SK-N-SH treated with all-trans-retinoic acid at 6 μM for 48 hours (cell line): ENCODE data around the gene PIM3.

ENCODE experiments used
- ARNTL ChIP-seq: fragments of 450-650 bp; formaldehyde crosslinking; IDR thresholded peaks from 2 replicates; pipeline ENCODE4 v1.5.0; 2020; ENCODE audit warnings: low read depth, mild to moderate bottlenecking, moderate library complexity, borderline replicate concordance
- CREB5 ChIP-seq: fragments of 250-450 bp; sonication (Bioruptor Pico); IDR thresholded peaks from 2 replicates; pipeline ENCODE4 v1.5.1; 2020; ENCODE audit warnings: low read depth, mild to moderate bottlenecking, moderate library complexity
- OSR1 ChIP-seq: fragments of 250-450 bp; sonication (Bioruptor Pico); IDR thresholded peaks from 2 replicates; pipeline ENCODE4 v1.8.0; 2022; ENCODE audit warnings: moderate library complexity, mild to moderate bottlenecking, inconsistent platforms
- PPARA ChIP-seq: fragments of 250-450 bp; sonication (Bioruptor Pico); IDR thresholded peaks from 2 replicates; pipeline ENCODE4 v1.5.0; 2020; ENCODE audit warnings: mild to moderate bottlenecking, borderline replicate concordance
- RARB ChIP-seq: fragments of 250-450 bp; sonication (Bioruptor Pico); IDR thresholded peaks from 2 replicates; pipeline ENCODE4 v1.8.0; 2021; ENCODE audit warnings: mild to moderate bottlenecking, moderate library complexity
- SNAI2 ChIP-seq: fragments of 250-450 bp; sonication (Bioruptor Pico); IDR thresholded peaks from 2 replicates; pipeline ENCODE4 v1.5.0; 2020; ENCODE audit warnings: mild to moderate bottlenecking, moderate library complexity
- TCF4 ChIP-seq: fragments of 250-450 bp; sonication (Bioruptor Pico); IDR thresholded peaks from 2 replicates; pipeline ENCODE4 v1.8.0; 2021; ENCODE audit warnings: mild to moderate bottlenecking, moderate library complexity, borderline replicate concordance
- TOX ChIP-seq: fragments of 250-450 bp; sonication (Bioruptor Pico); IDR thresholded peaks from 2 replicates; pipeline ENCODE4 v1.8.0; 2021; ENCODE audit warnings: mild to moderate bottlenecking, moderate library complexity, borderline replicate concordance
- TSHZ2 ChIP-seq: fragments of 250-450 bp; sonication (Bioruptor Pico); IDR thresholded peaks from 2 replicates; pipeline ENCODE4 v1.5.0; 2020; ENCODE audit warnings: mild to moderate bottlenecking, moderate library complexity
- ZC3H10 ChIP-seq: fragments of 250-450 bp; sonication (Bioruptor Pico); IDR thresholded peaks from 2 replicates; pipeline ENCODE4 v1.5.1; 2021; ENCODE audit warnings: mild to moderate bottlenecking, moderate library complexity
- ZNF8 ChIP-seq: fragments of 450-650 bp; formaldehyde crosslinking; IDR thresholded peaks from 2 replicates; pipeline ENCODE4 v1.5.0; 2020; ENCODE audit warnings: mild to moderate bottlenecking, moderate library complexity
- TF ChIP-seq, protein P1 (sequence below): fragments of 250-450 bp; sonication (Bioruptor Pico); IDR thresholded peaks from 2 replicates; pipeline ENCODE4 v1.8.0; 2020; ENCODE audit warnings: mild to moderate bottlenecking, moderate library complexity, borderline replicate concordance
- TF ChIP-seq, protein P2 (sequence below): fragments of 250-450 bp; sonication (Bioruptor Pico); IDR thresholded peaks from 2 replicates; pipeline ENCODE4 v1.5.1; 2021; ENCODE audit warnings: mild to moderate bottlenecking, moderate library complexity

DNA sequence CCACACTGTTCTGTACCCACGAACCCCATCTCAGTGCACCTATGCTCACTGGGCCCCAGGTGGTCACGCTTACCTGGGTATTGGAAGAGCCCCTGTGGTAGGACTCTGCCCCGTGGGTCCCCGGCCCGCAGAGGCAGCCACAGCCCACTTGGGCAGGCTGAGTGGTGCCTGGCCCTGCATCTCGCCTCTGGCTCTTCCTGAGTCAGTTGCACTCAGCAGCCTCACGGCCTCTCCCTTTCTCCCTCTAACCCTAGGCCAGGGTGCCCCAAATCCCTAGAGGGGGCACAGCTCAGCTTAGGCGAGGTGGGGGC is 32.4 kb upstream of the PIM3 start:
- TF ChIP-seq OSR1 (CRISPR knock-in tag), result no peak
- TF ChIP-seq TSHZ2 (CRISPR knock-in tag), result no peak
- TF ChIP-seq RARB, result no peak
- TF ChIP-seq TOX (CRISPR knock-in tag), result no peak
- no peak for TF ChIP-seq CREB5 (CRISPR knock-in tag)
- TF ChIP-seq PPARA (CRISPR knock-in tag), result no peak
- no peak for TF ChIP-seq ZNF8
- TF ChIP-seq ARNTL (CRISPR knock-in tag), result no peak
- TF ChIP-seq, protein P1, sequence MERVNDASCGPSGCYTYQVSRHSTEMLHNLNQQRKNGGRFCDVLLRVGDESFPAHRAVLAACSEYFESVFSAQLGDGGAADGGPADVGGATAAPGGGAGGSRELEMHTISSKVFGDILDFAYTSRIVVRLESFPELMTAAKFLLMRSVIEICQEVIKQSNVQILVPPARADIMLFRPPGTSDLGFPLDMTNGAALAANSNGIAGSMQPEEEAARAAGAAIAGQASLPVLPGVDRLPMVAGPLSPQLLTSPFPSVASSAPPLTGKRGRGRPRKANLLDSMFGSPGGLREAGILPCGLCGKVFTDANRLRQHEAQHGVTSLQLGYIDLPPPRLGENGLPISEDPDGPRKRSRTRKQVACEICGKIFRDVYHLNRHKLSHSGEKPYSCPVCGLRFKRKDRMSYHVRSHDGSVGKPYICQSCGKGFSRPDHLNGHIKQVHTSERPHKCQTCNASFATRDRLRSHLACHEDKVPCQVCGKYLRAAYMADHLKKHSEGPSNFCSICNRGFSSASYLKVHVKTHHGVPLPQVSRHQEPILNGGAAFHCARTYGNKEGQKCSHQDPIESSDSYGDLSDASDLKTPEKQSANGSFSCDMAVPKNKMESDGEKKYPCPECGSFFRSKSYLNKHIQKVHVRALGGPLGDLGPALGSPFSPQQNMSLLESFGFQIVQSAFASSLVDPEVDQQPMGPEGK (CRISPR knock-in tag), result no peak
- TF ChIP-seq, protein P2, sequence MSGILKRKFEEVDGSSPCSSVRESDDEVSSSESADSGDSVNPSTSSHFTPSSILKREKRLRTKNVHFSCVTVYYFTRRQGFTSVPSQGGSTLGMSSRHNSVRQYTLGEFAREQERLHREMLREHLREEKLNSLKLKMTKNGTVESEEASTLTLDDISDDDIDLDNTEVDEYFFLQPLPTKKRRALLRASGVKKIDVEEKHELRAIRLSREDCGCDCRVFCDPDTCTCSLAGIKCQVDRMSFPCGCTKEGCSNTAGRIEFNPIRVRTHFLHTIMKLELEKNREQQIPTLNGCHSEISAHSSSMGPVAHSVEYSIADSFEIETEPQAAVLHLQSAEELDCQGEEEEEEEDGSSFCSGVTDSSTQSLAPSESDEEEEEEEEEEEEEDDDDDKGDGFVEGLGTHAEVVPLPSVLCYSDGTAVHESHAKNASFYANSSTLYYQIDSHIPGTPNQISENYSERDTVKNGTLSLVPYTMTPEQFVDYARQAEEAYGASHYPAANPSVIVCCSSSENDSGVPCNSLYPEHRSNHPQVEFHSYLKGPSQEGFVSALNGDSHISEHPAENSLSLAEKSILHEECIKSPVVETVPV (CRISPR knock-in tag), result no peak
- TF ChIP-seq TCF4 (CRISPR knock-in tag), result no peak
- TF ChIP-seq SNAI2 (CRISPR knock-in tag), result no peak
- no peak for TF ChIP-seq ZC3H10 (CRISPR knock-in tag)
